Stimulated activated CD8-positive, alpha-beta memory T cell treated with anti-CD3 and anti-CD28 coated beads, Interleukin-15, amount 100 ng/mL, for 1 hour (primary cell): ENCODE measurements around the gene UFD1.

Experiments
- DNase-seq: peaks from one replicate; pipeline ENCODE4 v3.0.0-alpha.2; 2020; ENCODE audit warnings: low read depth

Gene UFD1

GRCh38 chr22:19422440-19423301, 56.3 kb downstream of the UFD1 start:
- DNase-seq: no peak

DNA sequence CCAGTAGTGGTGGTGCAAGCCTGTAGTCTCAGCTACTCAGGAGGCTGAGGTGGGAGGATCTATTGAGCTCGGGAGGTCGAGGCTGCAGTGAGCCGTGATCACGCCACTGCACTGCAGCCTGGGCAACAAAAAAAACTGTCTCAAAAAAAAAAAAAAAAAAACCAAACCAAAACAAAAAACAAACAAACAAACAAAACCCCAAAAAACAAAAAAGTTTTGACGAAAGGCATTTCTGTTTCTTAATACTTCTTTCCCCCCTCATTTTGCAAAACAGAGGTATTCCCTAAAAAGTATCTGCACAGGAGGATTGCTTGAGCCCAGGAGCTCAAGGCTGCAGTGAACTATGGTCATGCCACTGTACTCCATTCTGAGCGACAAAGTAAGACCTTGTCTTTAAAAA, 58.7 kb downstream of the UFD1 start:
- DNase-seq: no peak

- DNase-seq: no peak
Measured at GRCh38 chr22:19419464-19420178, 59.4 kb downstream of the UFD1 start.

GRCh38 chr22:19419086-19419463, 59.9 kb downstream of the UFD1 start:
- DNase-seq: no peak

GRCh38 chr22:19412923-19413322, 66.1 kb downstream of the UFD1 start:
- DNase-seq: no peak

DNA sequence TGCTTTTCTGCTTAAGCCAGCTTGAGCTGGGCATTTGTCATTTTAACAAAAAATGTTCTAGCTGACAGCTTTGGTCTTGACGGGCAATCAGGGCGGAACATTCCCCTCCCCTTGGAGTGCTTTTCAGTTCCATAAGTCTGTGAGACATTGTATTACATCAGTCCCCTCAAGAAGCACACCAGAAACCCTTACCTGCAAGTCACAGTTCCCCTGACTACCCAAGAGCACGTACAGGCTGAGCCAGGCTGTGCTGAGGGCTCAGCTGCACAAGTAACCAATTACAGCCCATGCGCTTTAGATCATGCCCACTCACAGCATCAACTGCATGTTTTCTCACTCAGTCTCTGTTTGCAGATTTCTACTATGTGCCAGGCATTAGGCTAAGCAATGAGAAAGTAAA, 66.5 kb downstream of the UFD1 start:
- DNase-seq: no peak

- no peak for DNase-seq
Measured at GRCh38 chr22:19411690-19412045, 67.3 kb downstream of the UFD1 start.

GRCh38 chr22:19410941-19411689, 67.9 kb downstream of the UFD1 start:
- DNase-seq: no peak

GRCh38 chr22:19407649-19408606, 71.1 kb downstream of the UFD1 start:
- DNase-seq: no peak

DNA sequence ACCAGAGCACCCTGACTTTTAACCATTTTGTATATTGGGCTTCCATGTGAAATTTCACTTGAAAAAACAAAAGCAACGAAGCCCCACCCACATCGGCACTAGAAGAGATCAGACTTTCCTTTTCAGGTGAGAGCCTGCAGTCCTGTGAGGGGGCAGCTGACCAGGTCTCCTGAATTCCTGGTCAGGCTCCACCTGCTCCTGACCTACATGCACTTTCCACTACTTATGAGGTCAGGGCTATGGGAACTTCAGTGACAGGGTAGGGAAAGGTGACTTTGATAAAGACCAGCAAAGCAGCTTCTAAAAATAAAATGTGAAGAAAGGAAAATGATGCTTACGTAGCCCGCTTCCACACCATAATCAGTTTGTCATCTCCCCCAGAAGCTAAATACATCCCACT, 72.1 kb downstream of the UFD1 start:
- DNase-seq: no peak

- DNase-seq: no peak
Measured at GRCh38 chr22:19406281-19406811, 72.6 kb downstream of the UFD1 start.

GRCh38 chr22:19405652-19406051, 73.3 kb downstream of the UFD1 start:
- no peak for DNase-seq

DNA sequence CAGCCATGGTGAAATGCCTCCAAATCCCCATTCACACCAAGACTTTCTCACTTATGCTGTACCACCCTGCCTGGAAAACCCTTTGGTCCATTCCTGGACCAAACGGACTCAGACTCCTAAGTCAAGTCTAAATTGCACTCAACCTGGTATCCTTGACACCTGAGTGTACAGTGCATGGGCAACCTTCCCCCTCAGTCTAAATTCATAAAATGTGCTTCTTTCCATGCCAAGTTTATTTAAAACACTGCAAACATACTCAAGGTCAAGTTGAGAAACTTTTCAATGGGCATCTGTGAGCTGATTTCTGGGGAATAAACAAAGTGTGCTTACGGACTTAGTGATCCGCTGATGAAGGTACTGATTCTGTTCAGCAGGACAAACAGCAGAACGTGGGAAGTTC, 73.9 kb downstream of the UFD1 start:
- DNase-seq: no peak

GRCh38 chr22:19404676-19405075, 74.3 kb downstream of the UFD1 start:
- no peak for DNase-seq

DNA sequence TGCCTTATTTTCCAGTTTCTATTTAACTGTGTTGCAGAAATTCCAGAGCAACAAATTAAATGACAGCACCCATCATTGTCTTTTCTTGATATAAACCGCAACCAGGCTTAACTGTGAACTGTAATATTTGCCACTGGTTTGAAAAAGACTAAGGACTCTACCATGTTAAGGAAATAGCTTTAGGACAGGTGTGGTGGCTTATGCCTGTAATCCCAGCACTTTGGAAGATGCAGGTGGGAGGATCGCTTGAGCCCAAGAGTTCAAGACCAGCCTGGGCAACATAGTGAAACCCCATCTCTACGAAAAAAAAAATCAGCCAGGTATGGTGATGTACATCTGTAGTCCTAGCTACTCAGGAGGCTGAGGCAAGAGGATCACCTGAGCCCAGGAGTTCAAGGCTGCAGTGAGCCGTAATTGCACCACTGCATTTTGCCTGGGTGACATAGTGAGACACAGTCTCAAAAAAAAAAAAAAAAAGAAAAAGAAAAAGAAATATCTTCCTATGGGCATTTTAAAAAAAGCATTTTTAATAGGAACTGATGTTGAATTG, 76.3 kb downstream of the UFD1 start:
- DNase-seq: no peak

DNA sequence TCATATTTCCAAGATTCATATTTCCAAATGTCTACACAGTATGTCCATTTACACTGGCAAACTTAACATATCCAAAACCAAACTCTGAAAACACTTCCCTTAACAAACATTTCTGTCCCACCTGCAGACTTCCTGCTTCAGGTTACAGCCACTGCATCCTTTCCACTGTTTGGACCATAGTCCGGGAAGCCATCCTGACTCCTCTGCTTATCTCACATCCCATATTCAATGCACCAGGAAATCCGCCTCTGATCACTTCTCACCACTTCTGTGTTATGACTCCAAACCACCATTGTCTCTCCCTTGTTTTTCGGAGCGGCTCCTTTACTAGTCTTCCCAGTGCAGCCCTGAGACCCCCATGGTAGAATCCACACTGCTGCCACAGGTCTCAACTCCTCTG, 77.5 kb downstream of the UFD1 start:
- DNase-seq: no peak

GRCh38 chr22:19400881-19401280, 78.1 kb downstream of the UFD1 start:
- DNase-seq: no peak
